GM18502 (cell line): ENCODE measurements around the gene TACSTD2.
"Not testable (repeated sequence)": the region's sequence is repeated elsewhere in the genome, so short reads cannot be mapped to it uniquely, and the experiment has no call there.

Experiments
- ATAC-seq: cut with Tn5 transposase; IDR thresholded peaks from one replicate; pipeline ENCODE4 v1.9.1; 2021; ENCODE audit warnings: mild to moderate bottlenecking; ENCODE audit not compliant: unreplicated experiment, poor library complexity

TACSTD2 gene

GRCh38 chr1:58576727-58577653, at the start of gene TACSTD2:
TACSTD2 (minus strand) TSS chr1:58577252; CDS start chr1:58577156, 96 bp downstream.
- ATAC-seq, result no peak

GRCh38 chr1:58626293-58626692, 49.2 kb upstream of the TACSTD2 start:
- no peak for ATAC-seq

GRCh38 chr1:58623259-58623658, 46.2 kb upstream of the TACSTD2 start:
- not testable (repeated sequence) for ATAC-seq

GRCh38 chr1:58622571-58622970, 45.5 kb upstream of the TACSTD2 start:
- ATAC-seq, result no peak

GRCh38 chr1:58621391-58621790, 44.3 kb upstream of the TACSTD2 start:
- ATAC-seq, result no peak

- no peak for ATAC-seq
Observed at GRCh38 chr1:58620926-58621325, 43.9 kb upstream of the TACSTD2 start.

GRCh38 chr1:58620259-58620658, 43.2 kb upstream of the TACSTD2 start:
- no peak for ATAC-seq

GRCh38 chr1:58619286-58620054, 42.4 kb upstream of the TACSTD2 start:
- ATAC-seq, result no peak

GRCh38 chr1:58618303-58618702, 41.3 kb upstream of the TACSTD2 start:
- no peak for ATAC-seq

- no peak for ATAC-seq
Observed at GRCh38 chr1:58611861-58612385, 34.9 kb upstream of the TACSTD2 start.

GRCh38 chr1:58608945-58609344, 31.9 kb upstream of the TACSTD2 start:
- no peak for ATAC-seq

- ATAC-seq, result no peak
Observed at GRCh38 chr1:58608297-58608696, 31.2 kb upstream of the TACSTD2 start.

- no peak for ATAC-seq
Observed at GRCh38 chr1:58607391-58607790, 30.3 kb upstream of the TACSTD2 start.

- ATAC-seq, result not testable (repeated sequence)
Observed at GRCh38 chr1:58601921-58602320, 24.9 kb upstream of the TACSTD2 start.

GRCh38 chr1:58597996-58598395, 20.9 kb upstream of the TACSTD2 start:
- no peak for ATAC-seq

- ATAC-seq, result no peak
Observed at GRCh38 chr1:58597076-58597475, 20.0 kb upstream of the TACSTD2 start.

GRCh38 chr1:58596631-58597052, 19.6 kb upstream of the TACSTD2 start:
- no peak for ATAC-seq

- ATAC-seq, result no peak
Observed at GRCh38 chr1:58594546-58594945, 17.5 kb upstream of the TACSTD2 start.

GRCh38 chr1:58592522-58593134, 15.6 kb upstream of the TACSTD2 start:
- no peak for ATAC-seq

- ATAC-seq, result no peak
Observed at GRCh38 chr1:58591806-58592205, 14.8 kb upstream of the TACSTD2 start.

- no peak for ATAC-seq
Observed at GRCh38 chr1:58590019-58590418, 13.0 kb upstream of the TACSTD2 start.
